Astrocyte (in vitro differentiated cells and primary cell): Measurements from ENCODE around the gene ZNF718. TPM values are rescaled to one million over a fixed set of nuclear protein-coding genes. Genes with fewer than 3 reads are reported as not detected.
A peak's percentile ranks its signal among the peaks of the same experiment; 100 is the strongest.

Experiments
- DNase-seq: peaks from one replicate; pipeline ENCODE4 v3.0.0-alpha.2; 2010; ENCODE audit warnings: low read depth
- FAIRE-seq: peaks from 2 replicates; lab custom pipeline; 2011; peaks lifted over from hg19 to GRCh38; lab: Jason Lieb, UNC
- H2AFZ ChIP-seq: 2 replicates; pipeline ENCODE4 v1.6.0; 2012; ENCODE audit warnings: low read depth, low read length, inconsistent platforms
- H3K27ac ChIP-seq: 2 replicates; pipeline ENCODE4 v1.5.1; 2011; ENCODE audit warnings: low read depth, low read length, inconsistent platforms
- H3K27me3 ChIP-seq: 2 replicates; pipeline ENCODE4 v1.6.0; 2011; ENCODE audit warnings: low read length, inconsistent platforms; ENCODE audit not compliant: insufficient read depth
- H3K36me3 ChIP-seq: 2 replicates; pipeline ENCODE4 v1.5.1; 2011; ENCODE audit warnings: low read length, inconsistent platforms; ENCODE audit not compliant: insufficient read depth
- H3K4me1 ChIP-seq: 2 replicates; pipeline ENCODE4 v1.5.1; 2011; ENCODE audit warnings: low read length, inconsistent platforms; ENCODE audit not compliant: insufficient read depth
- H3K4me2 ChIP-seq: 2 replicates; pipeline ENCODE4 v1.6.0; 2012; ENCODE audit warnings: low read length, inconsistent platforms
- H3K4me3 ChIP-seq: 2 replicates; pipeline ENCODE4 v1.5.1; 2011; ENCODE audit warnings: low read depth, mild to moderate bottlenecking, low read length, inconsistent platforms; ENCODE audit not compliant: insufficient read depth
- H3K79me2 ChIP-seq: 2 replicates; pipeline ENCODE4 v1.6.0; 2012; ENCODE audit warnings: mild to moderate bottlenecking, low read length, inconsistent platforms; ENCODE audit not compliant: insufficient read depth
- H3K9ac ChIP-seq: 2 replicates; pipeline ENCODE4 v1.6.0; 2012; ENCODE audit warnings: mild to moderate bottlenecking, low read length, inconsistent platforms
- H3K9me3 ChIP-seq: 2 replicates; pipeline ENCODE4 v1.5.1; 2012; ENCODE audit warnings: low read depth, mild to moderate bottlenecking, low read length, inconsistent platforms; ENCODE audit not compliant: insufficient read depth
- H4K20me1 ChIP-seq: 2 replicates; pipeline ENCODE4 v1.6.0; 2012; ENCODE audit warnings: low read length, inconsistent platforms; ENCODE audit not compliant: insufficient read depth
- H3K27ac Mint-ChIP-seq: one replicate; pipeline ENCODE4 v1.8.0; 2021; ENCODE audit warnings: mild to moderate bottlenecking, mixed read lengths; ENCODE audit not compliant: unreplicated experiment
- H3K27me3 Mint-ChIP-seq: one replicate; pipeline ENCODE4 v1.8.0; 2021; ENCODE audit warnings: low read depth, mixed read lengths; ENCODE audit not compliant: unreplicated experiment
- H3K36me3 Mint-ChIP-seq: one replicate; pipeline ENCODE4 v1.8.0; 2021; ENCODE audit warnings: low read depth, mixed read lengths; ENCODE audit not compliant: unreplicated experiment
- H3K4me1 Mint-ChIP-seq: one replicate; pipeline ENCODE4 v1.8.0; 2021; ENCODE audit warnings: low read depth, mixed read lengths; ENCODE audit not compliant: unreplicated experiment
- H3K4me3 Mint-ChIP-seq: one replicate; pipeline ENCODE4 v1.8.0; 2021; ENCODE audit warnings: mild to moderate bottlenecking, moderate library complexity, mixed read lengths; ENCODE audit not compliant: unreplicated experiment
- H3K9me3 Mint-ChIP-seq: one replicate; pipeline ENCODE4 v1.8.0; 2021; ENCODE audit warnings: mild to moderate bottlenecking, mixed read lengths; ENCODE audit not compliant: unreplicated experiment
- CTCF ChIP-seq: IDR thresholded peaks from 2 replicates; pipeline ENCODE4 v1.5.1; 2011; ENCODE audit warnings: low read depth, mild to moderate bottlenecking, inconsistent platforms, low read length, moderate library complexity; ENCODE audit not compliant: insufficient read depth
- EZH2 ChIP-seq: IDR thresholded peaks from 2 replicates; pipeline ENCODE4 v1.6.1; 2012; ENCODE audit warnings: mild to moderate bottlenecking, low read length, inconsistent platforms; ENCODE audit not compliant: insufficient read depth
- total RNA-seq: library from RNA; stranded (reverse); gene quantifications from 2 replicates; pipeline ENCODE4 v1.2.1, GENCODE V29; 2021

ZNF718 gene
- total RNA-seq, 1 donor from 2014 or later = 7.7 TPM

GRCh38 chr4:125091-125771, 930 bp downstream of the ZNF718 start:
- DNase-seq (peak; percentile 31), FAIRE-seq (no peak)
- Mint-ChIP-seq H3K4me3 (peak overlapping the region; percentile 100), H3K27ac (peak overlapping the region; percentile 78), H3K27me3 (no peaks in the 10 kb centered on the region), H3K4me1 (peaks cover 1% of the 10 kb centered on the region), H3K36me3 (peaks cover 24% of the 10 kb centered on the region), H3K9me3 (peaks cover 22% of the 10 kb centered on the region)
- peak overlapping the region; percentile 100 for H3K4me2 ChIP-seq
- no peaks in the 10 kb centered on the region for H3K9me3 ChIP-seq
- peak overlapping the region; percentile 94 for H2AFZ ChIP-seq
- H3K4me3 ChIP-seq = peak overlapping the region; percentile 84
- H3K79me2 ChIP-seq = peaks cover 45% of the 10 kb centered on the region
- peak overlapping the region; percentile 75 for H3K27ac ChIP-seq
- peak overlapping the region; percentile 82 for H3K9ac ChIP-seq
- TF ChIP-seq CTCF (no peak), EZH2 (no peak)
- peaks cover 5% of the 10 kb centered on the region for H4K20me1 ChIP-seq
- H3K36me3 ChIP-seq = peaks cover 11% of the 10 kb centered on the region
- H3K4me1 ChIP-seq = peaks cover 6% of the 10 kb centered on the region
- H3K27me3 ChIP-seq = no peaks in the 10 kb centered on the region

- peak overlapping the region; percentile 100 for H3K4me3 Mint-ChIP-seq
- peak overlapping the region; percentile 94 for H2AFZ ChIP-seq
- no peaks in the 10 kb centered on the region for H3K9me3 ChIP-seq
- FAIRE-seq = no peak
- no peaks in the 10 kb centered on the region for H3K27me3 ChIP-seq
- H3K79me2 ChIP-seq = peaks cover 45% of the 10 kb centered on the region
- DNase-seq = no peak
- peaks cover 5% of the 10 kb centered on the region for H4K20me1 ChIP-seq
- no peaks in the 10 kb centered on the region for H3K27me3 Mint-ChIP-seq
- TF ChIP-seq EZH2 (no peak), CTCF (no peak)
- peak overlapping the region; percentile 84 for H3K4me3 ChIP-seq
- H3K9ac ChIP-seq = peak overlapping the region; percentile 82
- peak overlapping the region; percentile 100 for H3K4me2 ChIP-seq
- H3K9me3 Mint-ChIP-seq = peaks cover 22% of the 10 kb centered on the region
- peaks cover 1% of the 10 kb centered on the region for H3K4me1 Mint-ChIP-seq
- H3K27ac Mint-ChIP-seq = peak overlapping the region; percentile 78
- H3K36me3 Mint-ChIP-seq = peaks cover 25% of the 10 kb centered on the region
- peaks cover 11% of the 10 kb centered on the region for H3K36me3 ChIP-seq
- no peak overlapping the region for H3K27ac ChIP-seq
- peaks cover 6% of the 10 kb centered on the region for H3K4me1 ChIP-seq
Measured at GRCh38 chr4:125833-126232, 1.5 kb downstream of the ZNF718 start.

- no peak for FAIRE-seq
- Histone ChIP-seq H3K36me3 (peaks cover 19% of the 10 kb centered on the region), H4K20me1 (no peaks in the 10 kb centered on the region), H3K4me1 (no peaks in the 10 kb centered on the region), H3K4me3 (no peak overlapping the region), H3K27ac (no peak overlapping the region), H3K79me2 (peaks cover 32% of the 10 kb centered on the region), H3K9me3 (peaks cover 6% of the 10 kb centered on the region), H3K27me3 (no peaks in the 10 kb centered on the region), H2AFZ (no peak overlapping the region), H3K9ac (no peak overlapping the region), H3K4me2 (no peak overlapping the region)
- Mint-ChIP-seq H3K27ac (no peak overlapping the region), H3K9me3 (peaks cover 33% of the 10 kb centered on the region), H3K27me3 (no peaks in the 10 kb centered on the region), H3K4me3 (no peak overlapping the region), H3K36me3 (peaks cover 49% of the 10 kb centered on the region), H3K4me1 (peaks cover 4% of the 10 kb centered on the region)
- no peak for DNase-seq
- no peak for TF ChIP-seq EZH2
- TF ChIP-seq CTCF = no peak
Measured at GRCh38 chr4:132483-132882, 8.2 kb downstream of the ZNF718 start.
